Spleen (tissue), 11 donors: Measurements from ENCODE around the gene TRAM2. TPM values are rescaled to one million over a fixed set of nuclear protein-coding genes. Genes with fewer than 3 reads are reported as not detected.

ENCODE experiments used
- DNase-seq: peaks from one replicate; pipeline ENCODE4 v3.0.0-alpha.2; 2020
- H3K27ac ChIP-seq, 8 donors: fragments of 200-600 bp; sonication (generic) in 7 of 8; 1 replicate in 4 of 8; 2 replicates in 4 of 8; pipeline versions ENCODE4 v1.5.0 to v1.8.0; 2016 to 2021; ENCODE audit warnings: inconsistent platforms in 4 of 8, mild to moderate bottlenecking in 4 of 8, moderate library complexity in 1 of 8
- H3K27me3 ChIP-seq, 7 donors: fragments of 200-600 bp; sonication (generic) in 6 of 7; replicated peaks in 1 of 7; 1 replicate in 4 of 7; 2 replicates in 3 of 7; pipeline versions ENCODE4 v1.5.0 to v1.8.0; 2016 to 2021; ENCODE audit warnings: inconsistent platforms in 3 of 7, mild to moderate bottlenecking in 1 of 7
- H3K36me3 ChIP-seq, 6 donors: fragments of 200-600 bp; sonication (generic) in 5 of 6; 1 replicate in 4 of 6; 2 replicates in 2 of 6; pipeline versions ENCODE4 v1.5.0 to v1.8.0; 2016 to 2021; ENCODE audit warnings: inconsistent platforms in 2 of 6
- H3K4me1 ChIP-seq, 6 donors: fragments of 200-600 bp; sonication (generic) in 5 of 6; 1 replicate in 3 of 6; 2 replicates in 3 of 6; pipeline versions ENCODE4 v1.5.0 to v1.8.0; 2016 to 2021; ENCODE audit warnings: inconsistent platforms in 3 of 6
- H3K4me3 ChIP-seq, 8 donors: fragments of 200-600 bp; sonication (generic) in 7 of 8; 1 replicate in 4 of 8; 2 replicates in 4 of 8; pipeline versions ENCODE4 v1.5.0 to v1.8.0; 2016 to 2021; ENCODE audit warnings: inconsistent platforms in 4 of 8, mild to moderate bottlenecking in 4 of 8, moderate library complexity in 2 of 8
- H3K9me3 ChIP-seq, 8 donors: fragments of 200-600 bp; sonication (generic) in 7 of 8; 1 replicate in 4 of 8; 2 replicates in 4 of 8; pipeline versions ENCODE4 v1.5.0 to v1.8.0; 2016 to 2021; ENCODE audit warnings: inconsistent platforms in 4 of 8
- CTCF ChIP-seq, 11 experiments: fragments of 200-600 bp in 7 of 11; fragments of 450-650 bp in 4 of 11; sonication (generic) in 4 of 11; IDR thresholded peaks in 8 of 11; conservative IDR thresholded peaks in 3 of 11; 1 replicate in 7 of 11; 2 replicates in 4 of 11; pipeline versions ENCODE4 v1.4.0 to v1.8.0; 2016 to 2021; ENCODE audit warnings: antibody characterized with exemption in 11 of 11, inconsistent platforms in 4 of 11, mild to moderate bottlenecking in 1 of 11
- POLR2A ChIP-seq, 3 donors: fragments of 450-650 bp; IDR thresholded peaks; one replicate each; pipeline ENCODE4 v1.5.1; 2017; ENCODE audit warnings: antibody characterized with exemption in 3 of 3, mild to moderate bottlenecking in 1 of 3
- POLR2AphosphoS5 ChIP-seq, 3 donors: sonication (generic); formaldehyde crosslinking; IDR thresholded peaks; one replicate each; pipeline ENCODE4 v1.5.1; 2017; ENCODE audit warnings: antibody characterized with exemption in 3 of 3
- WGBS, 5 donors: extraction: QIAGEN DNeasy Blood & Tissue Kit in 3 of 5; methylation state at CpG; one replicate each; pipeline versions ENCODE4 v1.1.5 to v1.1.7; 2013 to 2018; 5-methylcytosine and 5-hydroxymethylcytosine counted together
- intact Hi-C: fragments of 100-400 bp; cut with DNase I; formaldehyde crosslinking; loops from one replicate; pipeline ENCODE4 v1.15.0; 2023; ENCODE audit warnings: low total_unique reads
- polyA plus RNA-seq, 3 donors: library from polyadenylated mRNA; stranded (reverse); fragments of 200-250 nt; gene quantifications; one replicate each; pipeline ENCODE4 v1.2.1, GENCODE V29; 2013
- total RNA-seq, 7 donors: library from RNA; depleted of rRNA in 3 of 7; stranded (reverse); fragments of >200 nt in 3 of 7; fragmentation: NEBNext Ultra II Directional in 4 of 7; extraction: Animal tissue kit (Norgen Biotek cat#: 25700) in 4 of 7; gene quantifications; one replicate each; pipeline versions ENCODE4 v1.1.0 to v1.2.1, GENCODE V29; 2016 to 2021
- donor health status: healthy with polysubstance abuse.
- donor health status: DM: no; HTN: no; CAD: no; lungs with moderate emphysema.
- donor health status: DM: no; HTN: no; CAD: no.
- donor health status: Bipolar disorder and iron deficiency.
- donor health status: healthy.
- donor health status: DM: no; HTN: no; CAD: no.
- donor health status: DM: yes; HTN: yes; CAD: no.

The TRAM2 gene
- total and polyA plus RNA-seq, 10 donors, result 1.8 to 47.7 (median 32.3) TPM

DNA sequence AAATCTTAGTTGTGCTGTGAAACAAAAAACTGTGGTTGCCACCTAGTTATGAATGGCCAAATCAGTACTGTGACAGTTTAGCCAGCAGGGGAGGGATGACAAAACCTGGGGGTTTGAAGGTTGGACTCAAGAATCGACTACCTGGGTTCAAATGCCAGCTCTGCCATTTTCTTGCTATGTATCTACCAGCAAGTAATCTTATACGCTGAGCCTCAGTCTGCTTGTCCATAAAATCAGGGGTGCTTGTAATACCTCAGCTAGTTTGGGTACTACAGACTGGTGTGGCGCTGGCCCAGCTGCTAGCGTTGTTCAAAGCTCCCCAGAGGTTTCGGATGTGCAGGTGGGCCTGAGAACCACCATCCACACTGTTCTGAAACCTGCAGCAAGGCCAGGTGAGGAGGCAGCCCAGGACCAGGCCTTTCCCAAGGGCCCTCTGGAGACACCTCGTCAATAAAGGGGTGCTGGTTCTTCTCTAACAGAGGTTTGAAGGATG, 40.4 kb downstream of the TRAM2 start:
- Histone ChIP-seq H3K36me3 (peaks cover 0 to 32% (median 12%) of the 10 kb centered on the region in 6 donors), H3K9me3 (no peaks in the 10 kb centered on the region), H3K27me3 (no peaks in the 10 kb centered on the region), H3K4me3 (no peak overlapping the region), H3K27ac (peak overlapping the region in 4 of 8 donors; percentile 5 to 73 (median 36)), H3K4me1 (peaks cover 6 to 69% (median 31%) of the 10 kb centered on the region in 6 donors)
- WGBS, 5 donors, result 80 to 90% (median 88%) methylated on average over 6 of the region's 6 CpGs
- intact Hi-C loops, result no loop called here
- no peak for DNase-seq
- TF ChIP-seq POLR2AphosphoS5 (IDR thresholded peaks at IDR 0.05), result peak in 1 of 3 donors; percentile 52
- no peak for TF ChIP-seq POLR2A (IDR thresholded peaks at IDR 0.05)

DNA sequence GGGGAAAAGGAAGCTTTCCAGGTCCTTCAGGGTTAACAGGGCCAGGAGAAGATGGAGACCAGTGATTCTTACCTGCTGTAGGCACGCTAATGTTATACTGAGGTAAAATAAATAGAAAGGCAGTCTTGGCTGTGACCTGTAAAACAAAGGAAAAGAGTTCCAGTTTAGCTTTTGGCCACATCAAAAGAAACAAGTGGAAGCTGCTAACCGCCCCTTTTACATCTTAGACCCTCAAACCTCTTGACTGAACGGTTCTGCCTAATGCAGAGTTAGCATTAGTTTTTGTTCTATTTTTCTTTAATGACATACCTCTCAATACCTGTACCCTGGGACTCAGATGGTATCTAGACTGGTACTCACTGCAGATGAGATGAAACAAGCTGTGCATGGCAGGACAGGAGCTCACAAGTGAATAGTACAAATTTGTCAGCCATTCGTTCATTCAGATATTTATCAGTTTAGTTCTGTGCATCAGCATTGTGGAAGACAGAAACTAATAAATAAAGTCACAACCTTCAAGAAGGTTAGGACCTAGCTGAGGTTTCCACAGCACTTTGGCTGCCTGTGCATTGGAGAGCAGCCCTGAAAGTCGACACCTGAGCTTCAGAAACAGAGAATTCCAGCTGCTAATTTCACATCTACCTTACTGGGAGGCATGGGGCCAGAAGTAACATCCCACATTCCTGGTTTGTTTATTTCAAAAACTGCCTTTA, 41.0 kb downstream of the TRAM2 start:
- H3K9me3 ChIP-seq, result no peaks in the 10 kb centered on the region
- WGBS, 5 donors, result 65 to 78% (median 76%) methylated on average over 5 of the region's 5 CpGs

DNA sequence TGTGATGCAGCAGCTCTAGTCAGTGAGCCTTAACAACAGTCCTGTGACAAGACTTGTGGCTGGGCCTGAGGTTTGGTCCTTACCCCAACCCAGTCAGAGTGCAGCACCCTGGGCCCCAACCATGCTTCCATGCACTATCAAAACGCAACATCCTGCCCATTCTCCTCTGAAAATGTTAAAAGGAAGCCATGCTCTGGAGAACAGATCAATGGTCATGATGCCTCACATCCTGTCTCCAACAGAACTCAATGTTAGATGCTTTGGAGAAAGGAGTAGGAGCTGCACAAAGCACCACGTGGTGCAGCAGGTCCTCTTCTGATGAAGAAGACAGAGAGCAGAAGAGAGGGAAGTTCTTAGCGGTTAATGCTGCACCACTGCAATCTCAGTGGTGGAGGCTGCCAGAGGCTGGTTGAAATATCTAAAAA, 41.9 kb downstream of the TRAM2 start:
- H3K4me1 ChIP-seq, result peaks cover 6 to 54% (median 30%) of the 10 kb centered on the region in 6 donors
- H3K36me3 ChIP-seq, result peaks cover 0 to 39% (median 12%) of the 10 kb centered on the region in 6 donors
- 57 to 79% (median 64%) methylated on average over 3 of the region's 3 CpGs for WGBS, 5 donors
- no peak overlapping the region for H3K4me3 ChIP-seq
- intact Hi-C loops, result no loop called here
- DNase-seq, result no peak
- TF ChIP-seq CTCF (IDR thresholded peaks at IDR 0.05 in 8 of 11, conservative IDR thresholded peaks at IDR 0.05 in 3 of 11) (no peak), POLR2A (IDR thresholded peaks at IDR 0.05) (no peak), POLR2AphosphoS5 (IDR thresholded peaks at IDR 0.05) (no peak)
- no peaks in the 10 kb centered on the region for H3K9me3 ChIP-seq
- peak overlapping the region in 3 of 8 donors; percentile 24 to 73 (median 36) for H3K27ac ChIP-seq
- no peaks in the 10 kb centered on the region for H3K27me3 ChIP-seq

More for the DNA sequence above, 41.0 kb downstream of the TRAM2 start:
- TF ChIP-seq POLR2A (IDR thresholded peaks at IDR 0.05) (no peak), CTCF (IDR thresholded peaks at IDR 0.05 in 8 of 11, conservative IDR thresholded peaks at IDR 0.05 in 3 of 11) (no peak), POLR2AphosphoS5 (IDR thresholded peaks at IDR 0.05) (no peak)
- peaks cover 0 to 32% (median 12%) of the 10 kb centered on the region in 6 donors for H3K36me3 ChIP-seq
- H3K4me1 ChIP-seq, result peaks cover 6 to 63% (median 31%) of the 10 kb centered on the region in 6 donors
- peak overlapping the region in 3 of 8 donors; percentile 24 to 73 (median 36) for H3K27ac ChIP-seq
- intact Hi-C loops, result no loop called here
- no peak overlapping the region for H3K4me3 ChIP-seq
- H3K27me3 ChIP-seq, result no peaks in the 10 kb centered on the region
- no peak for DNase-seq

GRCh38 chr6:52534363-52534762, 42.5 kb downstream of the TRAM2 start:
- TF ChIP-seq POLR2A (IDR thresholded peaks at IDR 0.05), result no peak
- TF ChIP-seq CTCF (IDR thresholded peaks at IDR 0.05 in 8 of 11, conservative IDR thresholded peaks at IDR 0.05 in 3 of 11), result no peak
- TF ChIP-seq POLR2AphosphoS5 (IDR thresholded peaks at IDR 0.05), result no peak
- intact Hi-C loops, result no loop called here
- Histone ChIP-seq H3K27ac (peak overlapping the region in 2 of 8 donors; percentile 24 to 73), H3K9me3 (no peaks in the 10 kb centered on the region), H3K4me3 (no peak overlapping the region), H3K4me1 (peaks cover 6 to 49% (median 27%) of the 10 kb centered on the region in 6 donors), H3K36me3 (peaks cover 0 to 45% (median 12%) of the 10 kb centered on the region in 6 donors), H3K27me3 (no peaks in the 10 kb centered on the region)
- 98 to 99% (median 98%) methylated on average over 5 of the region's 5 CpGs for whole genome bisulfite sequencing, 5 donors
- no peak for DNase-seq
